Choroid plexus epithelial cell (primary cell): ENCODE measurements around the gene PRUNE2.
A peak's percentile ranks its signal among the peaks of the same experiment; 100 is the strongest.

ENCODE experiments used
- DNase-seq: peaks from one replicate; pipeline ENCODE4 v3.0.0-alpha.2; 2010; ENCODE audit warnings: low read depth
- H3K4me3 ChIP-seq: 2 replicates; pipeline ENCODE4 v1.5.1; 2011; ENCODE audit warnings: low read depth, mild to moderate bottlenecking, control low read depth, low read length, moderate library complexity
- CTCF ChIP-seq: conservative IDR thresholded peaks from 2 replicates; pipeline ENCODE4 v1.5.1; 2011; ENCODE audit warnings: low read depth, mild to moderate bottlenecking, control low read depth, inconsistent platforms, low read length, moderate library complexity

The PRUNE2 gene

GRCh38 chr9:76789840-76790239 lies 116.1 kb downstream of the PRUNE2 start:
- no peak overlapping the region for H3K4me3 ChIP-seq
- no peak for DNase-seq
- TF ChIP-seq CTCF, result no peak

- no peak for DNase-seq
- no peak for TF ChIP-seq CTCF
- H3K4me3 ChIP-seq, result no peak overlapping the region
These were observed 118.2 kb downstream of the PRUNE2 start for GRCh38 chr9:76787677-76788076.

DNA sequence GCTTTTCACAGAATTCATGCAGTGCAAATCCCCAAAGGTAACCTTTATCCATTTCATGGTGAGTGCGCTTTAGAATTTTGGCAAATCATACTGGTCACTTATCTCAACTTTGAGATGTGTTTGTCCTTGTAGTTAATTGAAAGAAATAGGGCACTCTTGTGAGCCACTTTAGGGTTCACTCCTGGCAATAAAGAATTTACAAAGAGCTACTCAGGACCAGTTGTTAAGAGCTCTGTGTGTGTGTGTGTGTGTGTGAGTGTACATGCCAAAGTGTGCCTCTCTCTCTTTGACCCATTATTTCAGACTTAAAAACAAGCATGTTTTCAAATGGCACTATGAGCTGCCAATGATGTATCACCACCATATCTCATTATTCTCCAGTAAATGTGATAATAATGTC lies 120.4 kb downstream of the PRUNE2 start:
- H3K4me3 ChIP-seq, result no peak overlapping the region
- no peak for DNase-seq
- no peak for TF ChIP-seq CTCF

DNA sequence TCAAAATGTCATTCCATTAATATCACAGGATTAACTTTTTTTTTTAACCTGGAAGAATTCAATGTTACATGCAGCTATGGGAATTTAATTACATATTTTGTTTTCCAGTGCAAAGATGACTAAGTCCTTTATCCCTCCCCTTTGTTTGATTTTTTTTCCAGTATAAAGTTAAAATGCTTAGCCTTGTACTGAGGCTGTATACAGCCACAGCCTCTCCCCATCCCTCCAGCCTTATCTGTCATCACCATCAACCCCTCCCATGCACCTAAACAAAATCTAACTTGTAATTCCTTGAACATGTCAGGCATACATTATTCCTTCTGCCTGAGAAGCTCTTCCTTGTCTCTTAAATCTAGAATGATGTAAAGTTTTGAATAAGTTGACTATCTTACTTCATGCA lies 121.0 kb downstream of the PRUNE2 start:
- no peak for TF ChIP-seq CTCF
- DNase-seq, result no peak
- no peak overlapping the region for H3K4me3 ChIP-seq

DNA sequence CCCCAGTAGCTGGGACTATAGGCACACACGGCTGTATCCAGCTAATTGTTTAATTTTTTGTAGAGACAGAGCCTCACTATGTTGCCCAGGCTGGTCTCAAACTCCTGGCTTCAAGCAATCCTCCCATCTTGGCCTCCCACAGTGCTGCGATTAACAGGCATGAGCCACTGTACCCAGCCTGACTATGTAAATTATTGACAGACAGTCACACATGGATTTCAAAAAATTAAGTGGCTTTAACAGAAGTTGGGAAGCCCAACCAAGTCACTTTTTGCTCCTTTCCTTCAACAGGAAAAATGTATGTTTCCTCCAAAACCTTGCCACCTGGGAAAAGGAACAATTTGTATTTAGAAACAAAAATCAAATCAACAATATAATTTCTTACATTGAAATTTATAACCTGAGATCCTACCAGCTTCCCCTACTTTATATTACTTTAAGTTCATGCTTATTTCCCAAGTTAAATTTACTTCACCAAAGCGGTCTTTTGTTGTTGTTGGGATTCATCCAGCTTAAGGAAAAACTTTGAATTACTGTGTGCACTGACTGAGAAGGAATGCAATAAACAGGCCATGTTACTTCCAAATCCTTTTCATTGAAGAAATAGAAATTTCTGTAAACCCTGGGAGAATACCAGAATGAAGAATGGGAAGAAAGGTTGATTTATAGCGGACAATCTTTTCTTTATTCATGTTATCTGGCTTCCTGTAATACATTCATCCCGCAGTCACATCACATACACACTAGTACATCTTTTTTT lies 133.0 kb downstream of the PRUNE2 start:
- peak; percentile 42 for DNase-seq
- no peak overlapping the region for H3K4me3 ChIP-seq
- TF ChIP-seq CTCF, result no peak

DNA sequence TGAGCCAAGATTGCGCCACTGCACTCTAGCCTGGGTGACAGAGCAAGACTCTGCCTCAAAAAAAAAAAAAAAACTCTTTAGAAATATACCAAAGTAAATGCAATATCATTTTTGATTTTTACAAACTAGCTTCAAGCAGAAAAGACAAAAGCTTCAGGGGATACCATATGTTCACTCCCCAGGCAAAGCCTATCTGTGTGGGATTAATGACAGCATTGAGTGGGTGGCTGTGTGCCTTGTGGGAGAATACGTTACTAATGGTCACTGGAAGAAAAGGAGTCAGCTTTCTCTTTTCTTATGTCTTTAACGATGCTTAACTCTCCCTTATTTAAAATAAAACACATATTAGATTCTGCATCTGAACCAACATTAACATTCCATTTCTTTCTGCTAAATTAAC lies 139.8 kb downstream of the PRUNE2 start:
- no peak overlapping the region for H3K4me3 ChIP-seq
- no peak for DNase-seq
- TF ChIP-seq CTCF, result no peak

- TF ChIP-seq CTCF, result no peak
- no peak for DNase-seq
- no peak within 1 kb of the TSS for H3K4me3 ChIP-seq
These were observed 141.8 kb downstream of the PRUNE2 start, which contains the start of gene PCA3 for GRCh38 chr9:76764138-76764537. PCA3 (plus strand) TSS chr9:76764438.
